H9 (cell line): ENCODE data around the gene TMEM174. TPM values are rescaled to one million over a fixed set of nuclear protein-coding genes. Genes with fewer than 3 reads are reported as not detected.
A peak's percentile ranks its signal among the peaks of the same experiment; 100 is the strongest.

Experiments used
- DNase-seq: peaks from one replicate; pipeline ENCODE4 v3.0.0-alpha.2; 2017
- H2AFZ ChIP-seq: one replicate; pipeline ENCODE4 v1.6.1; 2013; ENCODE audit warnings: mild to moderate bottlenecking, low read length, control low read depth, moderate library complexity
- H2AK5ac ChIP-seq: 2 replicates; pipeline ENCODE4 v1.6.1; 2013; ENCODE audit warnings: low read length, control low read depth, mixed read lengths; ENCODE audit not compliant: insufficient read length
- H2BK120ac ChIP-seq: one replicate; pipeline ENCODE4 v1.6.1; 2013; ENCODE audit warnings: low read depth, mild to moderate bottlenecking, low read length, control low read depth, inconsistent platforms; ENCODE audit not compliant: poor library complexity, severe bottlenecking
- H2BK12ac ChIP-seq: 2 replicates; pipeline ENCODE4 v1.6.1; 2013; ENCODE audit warnings: low read length, control low read depth, mixed read lengths, low read depth; ENCODE audit not compliant: insufficient read length
- H2BK15ac ChIP-seq: 2 replicates; pipeline ENCODE4 v1.6.1; 2013; ENCODE audit warnings: low read depth, low read length, control low read depth
- H2BK20ac ChIP-seq: one replicate; pipeline ENCODE4 v1.6.1; 2013; ENCODE audit warnings: low read depth, mild to moderate bottlenecking, low read length, control low read depth, inconsistent platforms; ENCODE audit not compliant: poor library complexity, severe bottlenecking
- H2BK5ac ChIP-seq: 2 replicates; pipeline ENCODE4 v1.6.1; 2013; ENCODE audit warnings: low read length, control low read depth, mixed read lengths; ENCODE audit not compliant: insufficient read length
- H3K14ac ChIP-seq: 2 replicates; pipeline ENCODE4 v1.6.1; 2013; ENCODE audit warnings: low read length, control low read depth; ENCODE audit not compliant: insufficient read depth
- H3K18ac ChIP-seq: 2 replicates; pipeline ENCODE4 v1.6.1; 2013; ENCODE audit warnings: low read depth, mild to moderate bottlenecking, mixed read lengths, low read length, control low read depth; ENCODE audit not compliant: insufficient read length
- H3K23ac ChIP-seq: 2 replicates; pipeline ENCODE4 v1.6.1; 2013; ENCODE audit warnings: low read length, control low read depth, mixed read lengths, low read depth; ENCODE audit not compliant: insufficient read length
- H3K23me2 ChIP-seq: 2 replicates; pipeline ENCODE4 v1.6.1; 2013; ENCODE audit warnings: low read depth, mild to moderate bottlenecking, mixed read lengths, low read length, control low read depth; ENCODE audit not compliant: insufficient read length, poor library complexity, severe bottlenecking
- H3K27ac ChIP-seq: 2 replicates; pipeline ENCODE4 v1.5.1; 2013; ENCODE audit warnings: low read length, control low read depth, mixed read lengths, low read depth; ENCODE audit not compliant: insufficient read length
- H3K27me3 ChIP-seq: 2 replicates; pipeline ENCODE4 v1.6.1; 2013; ENCODE audit warnings: low read length, control low read depth, inconsistent platforms; ENCODE audit not compliant: insufficient read depth
- H3K4ac ChIP-seq: 2 replicates; pipeline ENCODE4 v1.6.1; 2013; ENCODE audit warnings: low read depth, mild to moderate bottlenecking, control low read depth, inconsistent platforms, low read length, moderate library complexity
- H3K4me1 ChIP-seq: 2 replicates; pipeline ENCODE4 v1.6.1; 2013; ENCODE audit warnings: low read length, control low read depth, inconsistent platforms; ENCODE audit not compliant: insufficient read depth
- H3K4me2 ChIP-seq: 2 replicates; pipeline ENCODE4 v1.6.1; 2013; ENCODE audit warnings: low read length, control low read depth, mixed read lengths; ENCODE audit not compliant: insufficient read length, insufficient read depth
- H3K56ac ChIP-seq: 2 replicates; pipeline ENCODE4 v1.6.1; 2013; ENCODE audit warnings: low read depth, mild to moderate bottlenecking, mixed read lengths, low read length, control low read depth; ENCODE audit not compliant: insufficient read length
- H3K79me1 ChIP-seq: 2 replicates; pipeline ENCODE4 v1.6.1; 2013; ENCODE audit warnings: low read depth, mild to moderate bottlenecking, moderate library complexity, low read length, control low read depth, inconsistent platforms; ENCODE audit not compliant: insufficient read depth, poor library complexity, severe bottlenecking
- H3K79me2 ChIP-seq: 2 replicates; pipeline ENCODE4 v1.6.1; 2013; ENCODE audit warnings: low read length, control low read depth, inconsistent platforms; ENCODE audit not compliant: insufficient read depth
- H3K9ac ChIP-seq: 2 replicates; pipeline ENCODE4 v1.6.1; 2013; ENCODE audit warnings: low read length, control low read depth, mixed read lengths; ENCODE audit not compliant: insufficient read length; ENCODE audit errors: extremely low read depth
- H3K9me3 ChIP-seq: one replicate; pipeline ENCODE4 v1.6.1; 2013; ENCODE audit warnings: low read depth, low read length, inconsistent platforms; ENCODE audit not compliant: control insufficient read depth
- H3T11ph ChIP-seq: one replicate; pipeline ENCODE4 v1.6.1; 2013; ENCODE audit warnings: mild to moderate bottlenecking, low read length, control low read depth, inconsistent platforms
- H4K20me1 ChIP-seq: one replicate; pipeline ENCODE4 v1.6.1; 2013; ENCODE audit not compliant: control insufficient read depth, insufficient read length, insufficient read depth
- H4K5ac ChIP-seq: 2 replicates; pipeline ENCODE4 v1.6.1; 2013; ENCODE audit warnings: low read depth, mild to moderate bottlenecking, mixed read lengths, low read length, control low read depth; ENCODE audit not compliant: insufficient read length
- H4K8ac ChIP-seq: replicated peaks from 2 replicates; pipeline ENCODE4 v1.6.1; 2013; ENCODE audit warnings: low read length, control low read depth, mixed read lengths, low read depth; ENCODE audit not compliant: insufficient read length
- H4K91ac ChIP-seq: 2 replicates; pipeline ENCODE4 v1.6.1; 2013; ENCODE audit warnings: low read depth, mild to moderate bottlenecking, moderate library complexity, mixed read lengths, low read length, control low read depth; ENCODE audit not compliant: insufficient read length
- H3K27ac Mint-ChIP-seq, 3 experiments: 2 replicates in 2 of 3; 3 replicates in 1 of 3; pipeline ENCODE4 v1.8.0; 2020 to 2021; ENCODE audit warnings: mixed read lengths in 3 of 3, mild to moderate bottlenecking in 1 of 3, moderate library complexity in 1 of 3
- H3K27me3 Mint-ChIP-seq: 2 replicates; pipeline ENCODE4 v1.8.0; 2021; ENCODE audit warnings: low read depth, mild to moderate bottlenecking, moderate library complexity, mixed read lengths
- H3K36me3 Mint-ChIP-seq, 3 experiments: 2 replicates in 2 of 3; 3 replicates in 1 of 3; pipeline ENCODE4 v1.8.0; 2020 to 2021; ENCODE audit warnings: low read depth in 3 of 3, mixed read lengths in 3 of 3; ENCODE audit not compliant: insufficient read depth in 1 of 3
- H3K4me1 Mint-ChIP-seq, 2 experiments: 2 replicates each; pipeline ENCODE4 v1.8.0; 2020; ENCODE audit warnings: mixed read lengths in 2 of 2
- H3K4me3 Mint-ChIP-seq, 2 experiments: 2 replicates in 1 of 2; 3 replicates in 1 of 2; pipeline ENCODE4 v1.8.0; 2020 to 2021; ENCODE audit warnings: mild to moderate bottlenecking in 2 of 2, mixed read lengths in 2 of 2, moderate library complexity in 1 of 2
- H3K9me3 Mint-ChIP-seq, 2 experiments: 2 replicates in 1 of 2; 3 replicates in 1 of 2; pipeline ENCODE4 v1.8.0; 2020; ENCODE audit warnings: mild to moderate bottlenecking in 2 of 2, mixed read lengths in 2 of 2, moderate library complexity in 1 of 2
- CTCF ChIP-seq: fragments of 200-600 bp; sonication (generic); conservative IDR thresholded peaks from 3 replicates; pipeline ENCODE4 v1.8.0; 2021; ENCODE audit warnings: antibody characterized with exemption, mild to moderate bottlenecking
- WGBS: extraction: QIAGEN DNeasy Blood & Tissue Kit; methylation state at CpG from one replicate; pipeline ENCODE4 v1.1.7; 2013; ENCODE audit warnings: missing lambda C conversion rate, low lambda C conversion rate, mixed read lengths; ENCODE audit not compliant: insufficient read length; ENCODE audit errors: extremely low coverage; 5-methylcytosine and 5-hydroxymethylcytosine counted together
- total RNA-seq: library from RNA; stranded (reverse); gene quantifications from 2 replicates; pipeline ENCODE4 v1.2.1, GENCODE V29; 2021

Gene TMEM174
- total RNA-seq, 1 experiment from 2014 or later = not detected

- Histone ChIP-seq H3K18ac (no peak overlapping the region), H3K27me3 (no peaks in the 10 kb centered on the region), H4K91ac (no peak overlapping the region), H2BK12ac (no peak overlapping the region), H3K79me1 (no peaks in the 10 kb centered on the region), H4K5ac (no peak overlapping the region), H4K20me1 (no peaks in the 10 kb centered on the region), H3K56ac (no peak overlapping the region), H3K9ac (no peak overlapping the region), H3K79me2 (no peaks in the 10 kb centered on the region), H3K27ac (no peak overlapping the region), H2AK5ac (no peak overlapping the region), H3K4me2 (peak overlapping the region; percentile 3), H3K4me1 (no peaks in the 10 kb centered on the region; the same call in 1 of the 2 replicates), H3K14ac (no peak overlapping the region), H3T11ph (no peak overlapping the region), H3K23me2 (no peaks in the 10 kb centered on the region), H3K4ac (no peak overlapping the region), H4K8ac (no peak overlapping the region), H3K23ac (no peak overlapping the region), H3K9me3 (no peaks in the 10 kb centered on the region), H2BK15ac (no peak overlapping the region), H2BK5ac (no peak overlapping the region), H2BK20ac (no peak overlapping the region), H2AFZ (no peak overlapping the region), H2BK120ac (no peak overlapping the region)
- WGBS = no CpG with 5 or more reads among the region's 34 CpGs
- H3K36me3 Mint-ChIP-seq = no peaks in the 10 kb centered on the region
- peak; percentile 98 for DNase-seq
- no peak overlapping the region for H3K27ac Mint-ChIP-seq
- H3K9me3 Mint-ChIP-seq = peaks cover 2 to 3% of the 10 kb centered on the region in 2 experiments; a peak in 1 of 5 replicates
- H3K4me3 Mint-ChIP-seq = peak overlapping the region in 1 of 2 experiments; percentile 36; a peak in 2 of 5 replicates
- TF ChIP-seq CTCF = peak; percentile 93
- peaks cover 35% of the 10 kb centered on the region for H3K27me3 Mint-ChIP-seq
- peaks cover 2% of the 10 kb centered on the region in 2 experiments; a peak in 1 of 4 replicates for H3K4me1 Mint-ChIP-seq
Observed at GRCh38 chr5:73201547-73202513, 28.8 kb downstream of the TMEM174 start.
